NB4 (cell line): ENCODE measurements around the gene EEF1AKMT3.

ENCODE experiments used
- CTCF ChIP-seq: IDR thresholded peaks from one replicate; pipeline ENCODE4 v1.5.1; 2012; ENCODE audit warnings: low read depth, low read length
- POLR2A ChIP-seq: IDR thresholded peaks from 2 replicates; pipeline ENCODE4 v1.6.1; 2011; ENCODE audit warnings: mild to moderate bottlenecking; ENCODE audit not compliant: insufficient read length; ENCODE audit errors: extremely low read depth
- TF ChIP-seq, protein P1 (sequence below): IDR thresholded peaks from 2 replicates; pipeline ENCODE4 v1.6.1; 2011; ENCODE audit warnings: low read depth, low read length

DNA sequence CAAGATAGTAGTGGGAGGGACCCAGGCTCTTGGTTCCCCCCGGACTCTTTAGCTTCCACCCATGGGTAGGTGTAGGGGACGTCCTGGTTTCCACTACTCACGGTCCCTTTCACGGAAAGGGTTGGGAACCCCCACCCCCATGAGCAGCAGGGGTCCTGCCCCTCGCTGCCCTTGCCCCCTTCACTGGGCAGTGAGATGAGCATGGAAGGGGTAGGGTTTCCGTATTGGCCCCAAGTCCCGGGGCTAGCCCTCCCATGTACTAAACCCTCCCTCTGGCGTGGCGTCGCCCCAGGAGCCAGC, 46.6 kb upstream of the EEF1AKMT3 start:
- TF ChIP-seq CTCF (no peak), POLR2A (no peak)
- TF ChIP-seq, protein P1, sequence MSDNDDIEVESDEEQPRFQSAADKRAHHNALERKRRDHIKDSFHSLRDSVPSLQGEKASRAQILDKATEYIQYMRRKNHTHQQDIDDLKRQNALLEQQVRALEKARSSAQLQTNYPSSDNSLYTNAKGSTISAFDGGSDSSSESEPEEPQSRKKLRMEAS, result no peak
